Left lobe of liver (tissue), 2 donors: ENCODE measurements around the gene RGSL1. TPM values are rescaled to one million over a fixed set of nuclear protein-coding genes. Genes with fewer than 3 reads are reported as not detected.

Source experiments
- ATAC-seq: fragments of 200-7000 bp; cut with Tn5 transposase; one replicate; pipeline ENCODE4 v1.9.1; 2020; ENCODE audit warnings: mild to moderate bottlenecking, moderate library complexity
- DNase-seq: peaks from one replicate; pipeline ENCODE4 v3.0.0-alpha.2; 2020; ENCODE audit warnings: low spot score
- total RNA-seq: library from RNA; stranded (reverse); gene quantifications from one replicate; pipeline ENCODE4 v1.2.1, GENCODE V29; 2021
- donor health status: DM: no; HTN: no; CAD: no; lungs with moderate emphysema.
- donor health status: DM: no; HTN: yes; CAD: no.

The RGSL1 gene
- total RNA-seq, 1 donor from 2014 or later: not detected

GRCh38 chr1:182608845-182609610, 159.1 kb downstream of the RGSL1 start:
- ATAC-seq (no peak), DNase-seq (no peak)

Other genes starting within 250 kb of the RGSL1 start
- 221 TPM for gene GLUL, start 58.4 kb upstream of the RGSL1 start, total RNA-seq
- not detected for gene TEDDM1, start 49.5 kb upstream of the RGSL1 start, total RNA-seq
- gene RNASEL, start 139.1 kb downstream of the RGSL1 start, total RNA-seq: 2.2 TPM
- 0.15 TPM for gene RGS16, start 154.2 kb downstream of the RGSL1 start, total RNA-seq
- gene RGS8, start 234.4 kb downstream of the RGSL1 start, total RNA-seq: not detected